Keratinocyte (primary cell): ENCODE results near the gene ZNF619. TPM values are rescaled to one million over a fixed set of nuclear protein-coding genes. Genes with fewer than 3 reads are reported as not detected.
A peak's percentile ranks its signal among the peaks of the same experiment; 100 is the strongest.

Source experiments
- DNase-seq: peaks from one replicate; pipeline ENCODE4 v3.0.0-alpha.2; 2011; ENCODE audit warnings: low read depth, missing footprints, low spot score
- FAIRE-seq: peaks from 2 replicates; lab custom pipeline; 2011; peaks lifted over from hg19 to GRCh38; lab: Jason Lieb, UNC
- H2AFZ ChIP-seq: 2 replicates; pipeline ENCODE4 v1.6.0; 2012; ENCODE audit warnings: low read length, control low read depth, inconsistent platforms; ENCODE audit not compliant: control insufficient read depth
- H3K27ac ChIP-seq: 2 replicates; pipeline ENCODE4 v1.5.1; 2011; ENCODE audit warnings: low read length; ENCODE audit not compliant: control insufficient read depth, insufficient read depth
- H3K27me3 ChIP-seq: 3 replicates; pipeline ENCODE4 v1.6.0; 2011; ENCODE audit warnings: low read length; ENCODE audit not compliant: control insufficient read depth, insufficient read depth; ENCODE audit errors: extremely low read depth
- H3K36me3 ChIP-seq, 2 experiments: 2 replicates in 1 of 2; 3 replicates in 1 of 2; pipeline ENCODE4 v1.5.1; 2011; ENCODE audit warnings: low read length in 2 of 2, mild to moderate bottlenecking in 1 of 2; ENCODE audit not compliant: control insufficient read depth in 2 of 2, insufficient read depth in 2 of 2; ENCODE audit errors: extremely low read depth in 1 of 2
- H3K4me1 ChIP-seq: 3 replicates; pipeline ENCODE4 v1.5.1; 2011; ENCODE audit warnings: low read length; ENCODE audit not compliant: control insufficient read depth, insufficient read depth; ENCODE audit errors: extremely low read depth
- H3K4me2 ChIP-seq: 3 replicates; pipeline ENCODE4 v1.6.0; 2011; ENCODE audit warnings: low read depth, low read length; ENCODE audit not compliant: control insufficient read depth, insufficient read depth; ENCODE audit errors: extremely low read depth
- H3K4me3 ChIP-seq, 3 experiments: fragments of 200-600 bp in 1 of 3; sonication (generic) in 1 of 3; 2 replicates in 2 of 3; 3 replicates in 1 of 3; pipeline ENCODE4 v1.5.1; 2011 to 2016; ENCODE audit warnings: low read length in 3 of 3, mild to moderate bottlenecking in 3 of 3, control low read depth in 2 of 3, inconsistent platforms in 1 of 3, low read depth in 1 of 3, mixed read lengths in 1 of 3, mixed run types in 1 of 3, moderate library complexity in 1 of 3; ENCODE audit not compliant: control insufficient read depth in 2 of 3, insufficient read depth in 2 of 3; ENCODE audit errors: extremely low read depth in 1 of 3
- H3K79me2 ChIP-seq: 2 replicates; pipeline ENCODE4 v1.6.0; 2012; ENCODE audit warnings: low read length; ENCODE audit not compliant: control insufficient read depth, insufficient read depth
- H3K9ac ChIP-seq: 3 replicates; pipeline ENCODE4 v1.6.0; 2011; ENCODE audit warnings: low read length; ENCODE audit not compliant: control insufficient read depth, insufficient read depth; ENCODE audit errors: extremely low read depth
- H3K9me1 ChIP-seq: 3 replicates; pipeline ENCODE4 v1.6.0; 2011; ENCODE audit warnings: low read length; ENCODE audit not compliant: control insufficient read depth, insufficient read depth; ENCODE audit errors: extremely low read depth
- H3K9me3 ChIP-seq: 2 replicates; pipeline ENCODE4 v1.5.1; 2012; ENCODE audit warnings: low read depth, low read length; ENCODE audit not compliant: control insufficient read depth
- H4K20me1 ChIP-seq: 3 replicates; pipeline ENCODE4 v1.6.0; 2011; ENCODE audit warnings: low read length; ENCODE audit not compliant: control insufficient read depth, insufficient read depth; ENCODE audit errors: extremely low read depth
- EZH2 ChIP-seq: IDR thresholded peaks from one replicate; pipeline ENCODE4 v1.6.1; 2012; ENCODE audit warnings: inconsistent platforms, mild to moderate bottlenecking, low read length, moderate library complexity
- dilution Hi-C: fragments of 300-500 bp; cut with MboI; formaldehyde crosslinking; loops from one replicate; pipeline ENCODE4 v1.7.0; 2020; ENCODE audit warnings: low sequenced_read_pairs; ENCODE audit not compliant: extremely low pct_ligation_motif_present
- polyA plus RNA-seq, 5 experiments: library from polyadenylated mRNA; depleted of rRNA in 3 of 5; stranded (reverse) in 3 of 5; stranded (forward) in 1 of 5; unstranded in 1 of 5; fragments of >200 nt; gene quantifications; 1 replicate in 1 of 5; 2 replicates in 3 of 5; 3 replicates in 1 of 5; pipeline versions ENCODE4 v1.2.1 to v1.2.3, GENCODE V29; 2011 to 2012; ENCODE audit warnings: missing spikeins in 2 of 5, low read depth in 1 of 5, low replicate concordance in 1 of 5
- TF ChIP-seq, protein P1 (sequence below), 3 experiments: IDR thresholded peaks in 1 of 3; conservative IDR thresholded peaks in 1 of 3; optimal IDR thresholded peaks in 1 of 3; 2 replicates in 2 of 3; 3 replicates in 1 of 3; pipeline versions ENCODE3 to v1.5.1; 2011; ENCODE audit warnings: low read length in 3 of 3, mild to moderate bottlenecking in 3 of 3, moderate library complexity in 2 of 3, control low read depth in 1 of 3, inconsistent platforms in 1 of 3; ENCODE audit not compliant: insufficient read depth in 2 of 3; ENCODE audit errors: extremely low read depth in 1 of 3

The ZNF619 gene
- polyA plus RNA-seq, 1 donor (not counting 4 experiments of a cell fraction or from before 2014, with no cell fraction given): 3.1 TPM

DNA sequence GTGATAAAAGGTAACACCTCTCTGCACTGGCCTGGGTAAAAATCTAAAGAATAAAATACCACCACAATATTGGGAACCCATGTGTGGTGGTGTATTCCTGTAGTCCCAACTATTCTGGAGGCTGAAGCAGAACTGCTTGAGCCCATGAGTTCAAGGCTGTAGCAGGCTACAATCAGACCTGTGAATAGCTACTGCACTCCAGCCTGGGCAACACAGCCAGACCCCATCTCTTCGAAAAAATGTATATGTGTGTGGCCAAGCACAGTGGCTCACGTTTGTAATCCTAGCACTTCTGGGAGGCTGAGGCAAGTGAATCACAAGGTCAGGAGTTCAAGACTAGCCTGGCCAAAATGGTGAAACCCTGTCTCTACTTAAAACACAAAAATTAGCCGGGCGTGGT is 21.6 kb upstream of the ZNF619 start:
- Histone ChIP-seq H3K4me2 (no peak overlapping the region), H3K36me3 (peaks cover 13 to 16% of the 10 kb centered on the region in 2 experiments), H3K4me3 (no peak overlapping the region), H3K27ac (no peak overlapping the region), H3K79me2 (peaks cover 29% of the 10 kb centered on the region), H2AFZ (no peak overlapping the region), H3K27me3 (no peaks in the 10 kb centered on the region), H4K20me1 (peaks cover 13% of the 10 kb centered on the region), H3K9ac (no peak overlapping the region), H3K9me1 (no peaks in the 10 kb centered on the region), H3K9me3 (no peaks in the 10 kb centered on the region), H3K4me1 (peaks cover 22% of the 10 kb centered on the region)
- no peak for DNase-seq
- TF ChIP-seq EZH2: no peak
- TF ChIP-seq, protein P1, sequence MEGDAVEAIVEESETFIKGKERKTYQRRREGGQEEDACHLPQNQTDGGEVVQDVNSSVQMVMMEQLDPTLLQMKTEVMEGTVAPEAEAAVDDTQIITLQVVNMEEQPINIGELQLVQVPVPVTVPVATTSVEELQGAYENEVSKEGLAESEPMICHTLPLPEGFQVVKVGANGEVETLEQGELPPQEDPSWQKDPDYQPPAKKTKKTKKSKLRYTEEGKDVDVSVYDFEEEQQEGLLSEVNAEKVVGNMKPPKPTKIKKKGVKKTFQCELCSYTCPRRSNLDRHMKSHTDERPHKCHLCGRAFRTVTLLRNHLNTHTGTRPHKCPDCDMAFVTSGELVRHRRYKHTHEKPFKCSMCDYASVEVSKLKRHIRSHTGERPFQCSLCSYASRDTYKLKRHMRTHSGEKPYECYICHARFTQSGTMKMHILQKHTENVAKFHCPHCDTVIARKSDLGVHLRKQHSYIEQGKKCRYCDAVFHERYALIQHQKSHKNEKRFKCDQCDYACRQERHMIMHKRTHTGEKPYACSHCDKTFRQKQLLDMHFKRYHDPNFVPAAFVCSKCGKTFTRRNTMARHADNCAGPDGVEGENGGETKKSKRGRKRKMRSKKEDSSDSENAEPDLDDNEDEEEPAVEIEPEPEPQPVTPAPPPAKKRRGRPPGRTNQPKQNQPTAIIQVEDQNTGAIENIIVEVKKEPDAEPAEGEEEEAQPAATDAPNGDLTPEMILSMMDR (optimal IDR thresholded peaks at IDR 0.05 in 1 of 3, IDR thresholded peaks at IDR 0.05 in 1 of 3, conservative IDR thresholded peaks at IDR 0.05 in 1 of 3; ENCODE audit: extremely low read depth in 1 of 3, insufficient read depth in 2 of 3, low read length in 3 of 3): no peak
- dilution Hi-C loops: no loop called here
- no peak for FAIRE-seq

DNA sequence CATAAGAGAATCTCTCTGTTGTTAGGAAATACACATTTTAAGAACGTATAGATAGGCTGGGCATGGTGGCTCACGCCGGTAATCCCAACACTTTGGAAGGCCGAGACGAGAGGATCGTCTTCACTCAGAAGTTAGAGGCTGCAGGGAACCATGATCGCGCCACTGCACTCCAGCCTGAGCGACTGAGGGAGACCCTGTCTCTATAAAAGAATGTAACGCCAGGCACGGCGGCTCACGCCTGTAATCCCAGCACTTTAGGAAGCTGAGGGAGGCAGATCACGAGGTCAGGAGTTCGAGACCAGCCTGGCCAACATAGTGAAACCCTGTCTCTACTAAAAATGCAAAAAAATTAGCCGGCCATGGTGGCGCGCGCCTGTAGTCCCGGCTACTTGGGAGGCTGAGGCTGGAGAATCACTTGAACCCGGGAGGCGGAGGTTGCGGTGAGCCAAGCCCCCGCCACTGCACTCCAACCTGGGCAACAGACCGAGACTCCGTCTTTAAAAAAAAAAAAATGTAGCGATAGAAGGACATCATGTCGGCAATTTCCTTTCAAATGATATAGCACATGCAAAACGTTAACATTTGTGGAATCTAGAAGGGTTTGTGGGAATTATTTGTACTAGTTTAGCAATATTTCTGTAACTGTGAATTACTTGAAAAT is 20.5 kb upstream of the ZNF619 start:
- Histone ChIP-seq H3K9me3 (no peaks in the 10 kb centered on the region), H3K79me2 (peaks cover 32% of the 10 kb centered on the region), H3K4me1 (peaks cover 22% of the 10 kb centered on the region), H3K4me2 (peak overlapping the region; percentile 73), H3K4me3 (peak overlapping the region; percentile 59 to 95 (median 92)), H2AFZ (peak overlapping the region; percentile 97), H3K9me1 (no peaks in the 10 kb centered on the region), H4K20me1 (peaks cover 16% of the 10 kb centered on the region), H3K27me3 (no peaks in the 10 kb centered on the region), H3K9ac (peak overlapping the region; percentile 99), H3K27ac (peak overlapping the region; percentile 95), H3K36me3 (peaks cover 20 to 22% of the 10 kb centered on the region in 2 experiments)
- TF ChIP-seq EZH2: no peak
- TF ChIP-seq, protein P1 (optimal IDR thresholded peaks at IDR 0.05 in 1 of 3, IDR thresholded peaks at IDR 0.05 in 1 of 3, conservative IDR thresholded peaks at IDR 0.05 in 1 of 3; ENCODE audit: extremely low read depth in 1 of 3, insufficient read depth in 2 of 3, low read length in 3 of 3): no peak
- dilution Hi-C loops: no loop called here
- no peak for FAIRE-seq
- no peak for DNase-seq
